GM12874 (cell line): Measurements from ENCODE around the gene CENPP.

Source experiments
- CTCF ChIP-seq: IDR thresholded peaks from 2 replicates; pipeline ENCODE4 v1.5.1; 2011; ENCODE audit warnings: low read depth, mild to moderate bottlenecking, control low read depth, low read length, moderate library complexity; ENCODE audit not compliant: insufficient read depth

Gene CENPP

GRCh38 chr9:92494856-92495255, 169.1 kb downstream of the CENPP start:
- no peak for TF ChIP-seq CTCF

- no peak for TF ChIP-seq CTCF
Observed at GRCh38 chr9:92496396-92497176, 170.8 kb downstream of the CENPP start.

- no peak for TF ChIP-seq CTCF
Observed at GRCh38 chr9:92499701-92500100, 173.9 kb downstream of the CENPP start.

- no peak for TF ChIP-seq CTCF
Observed at GRCh38 chr9:92500725-92501124, 175.0 kb downstream of the CENPP start.

- TF ChIP-seq CTCF = peak; percentile 71
Observed at GRCh38 chr9:92501671-92502393, 176.1 kb downstream of the CENPP start.

GRCh38 chr9:92503156-92503555, 177.4 kb downstream of the CENPP start:
- TF ChIP-seq CTCF = no peak

GRCh38 chr9:92504881-92505280, 179.1 kb downstream of the CENPP start:
- TF ChIP-seq CTCF = no peak
